H1 (cell line): ENCODE results near the gene POLR3GL. TPM values are rescaled to one million over a fixed set of nuclear protein-coding genes. Genes with fewer than 3 reads are reported as not detected.

Experiments
- GTF2F1 ChIP-seq: IDR thresholded peaks from 2 replicates; pipeline ENCODE4 v1.6.1; 2012; ENCODE audit warnings: low read depth, low read length, improper control_type of control experiment, borderline replicate concordance
- MAFK ChIP-seq: IDR thresholded peaks from 2 replicates; pipeline ENCODE4 v1.6.1; 2012; ENCODE audit warnings: low read depth, mild to moderate bottlenecking, improper control_type of control experiment, low read length
- NANOG ChIP-seq: IDR thresholded peaks from 2 replicates; pipeline ENCODE4 v1.6.1; 2011; ENCODE audit warnings: low read length, low read depth, mild to moderate bottlenecking, inconsistent platforms; ENCODE audit not compliant: insufficient read depth, poor library complexity, severe bottlenecking
- NRF1 ChIP-seq: IDR thresholded peaks from 2 replicates; pipeline ENCODE4 v1.6.1; 2011; ENCODE audit warnings: mild to moderate bottlenecking, low read depth, low read length, improper control_type of control experiment
- POLR2AphosphoS5 ChIP-seq: IDR thresholded peaks from 2 replicates; pipeline ENCODE4 v1.6.1; 2011; ENCODE audit warnings: low read depth, low read length
- RFX5 ChIP-seq: IDR thresholded peaks from 2 replicates; pipeline ENCODE4 v1.6.1; 2011; ENCODE audit warnings: low read depth, low read length, improper control_type of control experiment, borderline replicate concordance
- SIN3A ChIP-seq, 2 experiments: IDR thresholded peaks in 1 of 2; conservative IDR thresholded peaks in 1 of 2; 2 replicates each; pipeline ENCODE4 v1.6.1; 2011 to 2012; ENCODE audit warnings: low read length in 2 of 2, improper control_type of control experiment in 1 of 2, low read depth in 1 of 2, mild to moderate bottlenecking in 1 of 2
- TCF12 ChIP-seq: IDR thresholded peaks from 2 replicates; pipeline ENCODE4 v1.6.1; 2011; ENCODE audit warnings: low read depth, mild to moderate bottlenecking, low read length
- polyA plus RNA-seq, 7 experiments: library from polyadenylated mRNA; depleted of rRNA in 3 of 7; stranded (reverse) in 5 of 7; unstranded in 2 of 7; fragments of >200 nt in 5 of 7; fragments of 200-250 nt in 2 of 7; gene quantifications; 1 replicate in 5 of 7; 2 replicates in 1 of 7; 4 replicates in 1 of 7; pipeline versions ENCODE4 v1.2.1 to v1.2.3, GENCODE V29; 2011 to 2013; ENCODE audit warnings: missing spikeins in 2 of 7, mixed read lengths in 2 of 7
- total RNA-seq: library from RNA; stranded (reverse); fragmentation: NEBNext Ultra II Directional; extraction: Animal tissue kit (Norgen Biotek cat#: 25700); gene quantifications from 2 replicates; pipeline ENCODE4 v1.2.1, GENCODE V29; 2021

POLR3GL gene
- total and polyA plus RNA-seq, 2 of the 8 experiments (the other 6 are each of a cell fraction or from before 2014, with no cell fraction given), result 3.1 to 3.9 TPM

DNA sequence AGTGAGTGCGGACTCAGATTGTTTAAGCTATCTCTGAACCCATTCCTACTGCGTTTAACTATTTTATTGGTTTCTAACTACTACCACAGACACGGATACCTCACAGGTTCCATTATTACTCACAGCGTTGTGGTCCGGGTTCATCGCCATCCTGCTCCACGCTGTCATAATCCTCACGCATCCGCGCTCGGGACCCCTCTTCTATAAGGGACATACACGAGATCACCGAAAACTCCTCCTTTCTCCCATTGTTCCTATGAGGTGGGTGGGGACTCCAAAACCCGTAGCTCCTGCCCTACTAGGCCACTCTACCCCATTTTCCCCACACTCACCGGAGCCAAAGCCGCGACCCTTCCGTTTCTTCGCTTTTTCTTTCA, 37.8 kb upstream of the POLR3GL start (continued):
- TF ChIP-seq TCF12 (no peak), GTF2F1 (no peak), MAFK (no peak), NRF1 (no peak), NANOG (no peak), POLR2AphosphoS5 (no peak; the same call in 1 of the 2 replicates), RFX5 (no peak), SIN3A (conservative IDR thresholded peaks at IDR 0.05 in 1 of 2, IDR thresholded peaks at IDR 0.05 in 1 of 2; ENCODE audit: low read depth in 1 of 2, low read length in 2 of 2) (no peak)
